GM12864 (cell line): ENCODE data around the gene ZNFX1.

Source experiments
- DNase-seq: peaks from one replicate; pipeline ENCODE4 v3.0.0-alpha.2; 2011; ENCODE audit warnings: low read depth
- H3K4me3 ChIP-seq: 2 replicates; pipeline ENCODE4 v1.5.1; 2011; ENCODE audit warnings: mild to moderate bottlenecking, low read depth, low read length, control low read depth
- CTCF ChIP-seq: IDR thresholded peaks from 2 replicates; pipeline ENCODE4 v1.5.1; 2011; ENCODE audit warnings: low read depth, mild to moderate bottlenecking, moderate library complexity, low read length, control low read depth, inconsistent platforms; ENCODE audit errors: missing control alignments

The ZNFX1 gene

GRCh38 chr20:49270736-49271135, 7.1 kb downstream of the ZNFX1 start:
- TF ChIP-seq CTCF, result no peak
- no peak for DNase-seq
- H3K4me3 ChIP-seq, result no peak overlapping the region

GRCh38 chr20:49270177-49270576, 7.7 kb downstream of the ZNFX1 start:
- TF ChIP-seq CTCF, result no peak
- no peak for DNase-seq
- H3K4me3 ChIP-seq, result no peak overlapping the region

GRCh38 chr20:49268600-49269365, 9.1 kb downstream of the ZNFX1 start:
- no peak for DNase-seq
- no peak for TF ChIP-seq CTCF
- no peak overlapping the region; the same call in 1 of the 2 replicates for H3K4me3 ChIP-seq

GRCh38 chr20:49267327-49267726, 10.5 kb downstream of the ZNFX1 start:
- peak overlapping the region; percentile 28 for H3K4me3 ChIP-seq
- no peak for DNase-seq
- TF ChIP-seq CTCF, result no peak

- no peak overlapping the region for H3K4me3 ChIP-seq
- no peak for TF ChIP-seq CTCF
- DNase-seq, result no peak
Observed at GRCh38 chr20:49262444-49262843, 15.4 kb downstream of the ZNFX1 start.

- no peak for DNase-seq
- H3K4me3 ChIP-seq, result no peak overlapping the region
- no peak for TF ChIP-seq CTCF
Observed at GRCh38 chr20:49261173-49261572, 16.7 kb downstream of the ZNFX1 start.

GRCh38 chr20:49260218-49260617, 17.6 kb downstream of the ZNFX1 start:
- no peak overlapping the region for H3K4me3 ChIP-seq
- TF ChIP-seq CTCF, result no peak
- DNase-seq, result no peak
